Stimulated activated CD4-positive, alpha-beta T cell treated with anti-CD3 and anti-CD28 coated beads, TNF-alpha, amount 100 ng/mL, for 4 hours (primary cell): ENCODE data around the gene IGSF1.

ENCODE experiments used
- DNase-seq, 3 experiments: peaks; one replicate each; pipeline ENCODE4 v3.0.0-alpha.2; 2020; ENCODE audit warnings: low read depth in 3 of 3

Gene IGSF1, protein sequence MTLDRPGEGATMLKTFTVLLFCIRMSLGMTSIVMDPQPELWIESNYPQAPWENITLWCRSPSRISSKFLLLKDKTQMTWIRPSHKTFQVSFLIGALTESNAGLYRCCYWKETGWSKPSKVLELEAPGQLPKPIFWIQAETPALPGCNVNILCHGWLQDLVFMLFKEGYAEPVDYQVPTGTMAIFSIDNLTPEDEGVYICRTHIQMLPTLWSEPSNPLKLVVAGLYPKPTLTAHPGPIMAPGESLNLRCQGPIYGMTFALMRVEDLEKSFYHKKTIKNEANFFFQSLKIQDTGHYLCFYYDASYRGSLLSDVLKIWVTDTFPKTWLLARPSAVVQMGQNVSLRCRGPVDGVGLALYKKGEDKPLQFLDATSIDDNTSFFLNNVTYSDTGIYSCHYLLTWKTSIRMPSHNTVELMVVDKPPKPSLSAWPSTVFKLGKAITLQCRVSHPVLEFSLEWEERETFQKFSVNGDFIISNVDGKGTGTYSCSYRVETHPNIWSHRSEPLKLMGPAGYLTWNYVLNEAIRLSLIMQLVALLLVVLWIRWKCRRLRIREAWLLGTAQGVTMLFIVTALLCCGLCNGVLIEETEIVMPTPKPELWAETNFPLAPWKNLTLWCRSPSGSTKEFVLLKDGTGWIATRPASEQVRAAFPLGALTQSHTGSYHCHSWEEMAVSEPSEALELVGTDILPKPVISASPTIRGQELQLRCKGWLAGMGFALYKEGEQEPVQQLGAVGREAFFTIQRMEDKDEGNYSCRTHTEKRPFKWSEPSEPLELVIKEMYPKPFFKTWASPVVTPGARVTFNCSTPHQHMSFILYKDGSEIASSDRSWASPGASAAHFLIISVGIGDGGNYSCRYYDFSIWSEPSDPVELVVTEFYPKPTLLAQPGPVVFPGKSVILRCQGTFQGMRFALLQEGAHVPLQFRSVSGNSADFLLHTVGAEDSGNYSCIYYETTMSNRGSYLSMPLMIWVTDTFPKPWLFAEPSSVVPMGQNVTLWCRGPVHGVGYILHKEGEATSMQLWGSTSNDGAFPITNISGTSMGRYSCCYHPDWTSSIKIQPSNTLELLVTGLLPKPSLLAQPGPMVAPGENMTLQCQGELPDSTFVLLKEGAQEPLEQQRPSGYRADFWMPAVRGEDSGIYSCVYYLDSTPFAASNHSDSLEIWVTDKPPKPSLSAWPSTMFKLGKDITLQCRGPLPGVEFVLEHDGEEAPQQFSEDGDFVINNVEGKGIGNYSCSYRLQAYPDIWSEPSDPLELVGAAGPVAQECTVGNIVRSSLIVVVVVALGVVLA (N-terminal part only)

DNA sequence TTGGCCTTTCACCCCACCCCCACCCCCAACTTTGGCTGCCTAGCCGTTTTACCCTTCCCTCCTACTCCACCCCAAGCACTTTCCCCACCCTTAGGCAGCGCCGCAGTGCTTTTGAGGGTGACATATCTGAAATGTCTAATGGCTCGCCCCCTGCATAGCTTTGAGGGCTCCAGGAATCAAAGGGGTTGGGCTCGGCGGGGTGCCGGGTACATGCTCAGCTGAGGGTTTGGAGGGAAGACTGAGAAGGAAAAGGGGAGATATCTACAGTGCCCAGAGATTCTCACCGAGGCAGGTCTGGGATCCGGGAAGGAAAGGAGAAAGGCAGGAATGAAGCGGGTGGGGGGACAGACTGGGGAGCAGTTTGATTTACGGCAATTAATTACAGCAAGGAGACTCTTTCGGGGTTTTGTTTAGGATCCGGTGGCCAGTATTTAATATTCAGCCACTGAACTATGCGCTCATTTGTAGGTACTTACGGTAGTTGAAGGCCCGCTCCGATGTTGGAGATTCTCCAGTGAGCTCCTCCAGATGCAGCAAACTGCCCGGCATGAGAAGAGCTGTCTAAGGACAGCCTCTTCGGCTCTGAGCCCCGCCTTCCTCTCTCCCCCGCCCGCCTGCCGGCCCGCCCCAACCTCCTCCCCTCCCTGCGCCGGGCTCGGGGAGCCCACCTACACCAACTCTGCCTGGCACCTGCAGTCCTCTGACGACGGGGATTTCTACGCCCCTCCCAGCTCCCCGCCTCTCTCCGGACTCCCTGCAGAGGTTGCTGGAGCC, at the start of gene IGSF1:
IGSF1 (minus strand) TSS at position 569 of the 774 bp plus-strand sequence. CDS start 2,632 bp downstream, outside the sequence.
- no peak for DNase-seq

DNA sequence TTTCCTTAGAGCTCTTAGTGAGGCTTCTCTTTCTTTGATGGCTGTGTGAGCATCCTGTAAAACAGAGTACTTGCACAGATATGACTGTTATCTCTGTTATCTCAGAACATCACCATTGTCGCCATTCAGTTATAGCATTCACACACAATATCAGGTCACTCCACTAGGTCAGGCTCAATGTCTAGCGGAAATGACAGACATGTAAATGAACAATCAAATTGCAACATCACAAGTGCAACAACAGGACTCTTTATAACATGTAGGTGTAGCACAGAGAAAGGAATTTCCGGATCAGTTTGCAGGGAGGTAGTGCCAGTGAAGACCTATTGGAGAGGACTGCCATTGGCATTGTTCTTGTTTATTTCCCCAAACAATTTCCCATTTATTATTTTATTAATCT, 43.2 kb upstream of the IGSF1 start:
- no peak for DNase-seq

DNA sequence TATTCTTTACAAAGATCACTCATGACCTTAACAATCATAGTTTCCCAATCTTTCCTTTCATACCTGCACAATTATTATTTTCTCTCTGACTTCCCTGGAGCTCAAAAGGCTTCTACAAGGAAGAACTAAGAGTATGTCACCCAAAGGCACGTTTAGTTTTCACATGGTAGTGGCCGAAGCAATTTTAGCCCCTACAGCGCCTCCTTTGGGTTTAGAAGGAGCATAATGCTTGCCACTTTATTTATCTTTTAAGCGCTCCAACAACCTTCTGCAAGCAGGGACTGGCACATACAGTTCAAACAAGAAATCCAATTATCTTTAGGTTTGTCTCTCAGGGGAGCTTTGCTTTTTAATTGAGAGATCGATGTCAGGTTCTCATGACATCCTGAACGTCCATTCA, 42.0 kb upstream of the IGSF1 start:
- DNase-seq, result no peak

DNA sequence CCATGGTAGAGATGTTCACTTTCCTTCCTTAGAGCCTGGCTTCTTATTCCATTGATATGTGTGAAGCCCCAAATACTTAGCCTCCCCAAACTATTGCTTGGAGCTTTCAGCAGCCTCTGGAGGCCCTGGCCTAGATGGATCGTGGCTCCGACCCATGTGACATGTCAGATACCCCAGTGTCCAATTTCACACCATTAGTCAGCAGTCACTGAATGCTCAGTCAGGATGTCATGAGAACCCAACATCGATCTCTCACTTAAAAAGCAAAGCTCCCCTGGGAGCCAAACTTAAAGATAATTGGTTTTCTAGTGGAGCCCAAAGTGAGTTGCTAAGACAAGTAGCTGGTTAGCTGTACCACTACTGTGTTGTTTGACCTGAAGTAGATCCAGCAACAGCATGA, 41.6 kb upstream of the IGSF1 start:
- no peak for DNase-seq

DNA sequence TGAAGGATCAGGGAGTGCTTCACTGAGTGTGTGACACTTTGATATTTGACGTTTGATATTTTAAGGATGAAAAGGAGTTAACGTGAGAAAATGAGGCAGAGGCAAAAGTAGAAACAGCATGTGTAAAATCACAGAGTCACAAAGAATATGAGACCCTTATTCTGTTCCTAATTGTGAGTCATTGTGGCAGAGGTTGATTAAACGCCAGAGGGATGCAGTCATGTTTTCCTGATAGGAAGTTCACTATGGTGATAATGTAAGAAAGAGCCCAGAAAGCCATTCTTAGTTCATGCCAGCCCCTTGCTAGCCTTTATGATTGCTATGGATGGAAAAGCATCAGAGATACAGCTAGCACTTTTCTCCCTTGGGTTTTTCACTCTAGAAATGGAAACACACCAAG, 33.5 kb upstream of the IGSF1 start:
- DNase-seq, result no peak

DNA sequence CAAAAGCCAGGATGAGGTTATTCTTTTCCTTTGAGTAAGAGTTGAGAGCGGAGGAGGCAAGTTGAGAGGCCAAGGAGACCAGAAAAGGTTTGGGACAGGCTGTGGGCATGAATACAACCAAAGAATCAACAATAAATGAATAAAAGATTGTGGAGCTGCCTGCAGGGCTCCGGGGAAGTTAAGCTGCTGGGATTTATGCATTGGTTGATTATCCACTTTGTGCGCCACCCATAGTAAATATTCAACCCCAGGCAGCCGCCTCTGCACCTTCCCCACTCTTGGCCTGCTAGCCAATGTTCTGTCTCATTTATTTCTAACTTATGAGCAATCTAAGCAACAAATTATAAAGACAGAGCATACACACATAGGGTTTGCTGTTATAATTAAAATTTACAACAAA, 28.2 kb upstream of the IGSF1 start:
- no peak for DNase-seq

DNA sequence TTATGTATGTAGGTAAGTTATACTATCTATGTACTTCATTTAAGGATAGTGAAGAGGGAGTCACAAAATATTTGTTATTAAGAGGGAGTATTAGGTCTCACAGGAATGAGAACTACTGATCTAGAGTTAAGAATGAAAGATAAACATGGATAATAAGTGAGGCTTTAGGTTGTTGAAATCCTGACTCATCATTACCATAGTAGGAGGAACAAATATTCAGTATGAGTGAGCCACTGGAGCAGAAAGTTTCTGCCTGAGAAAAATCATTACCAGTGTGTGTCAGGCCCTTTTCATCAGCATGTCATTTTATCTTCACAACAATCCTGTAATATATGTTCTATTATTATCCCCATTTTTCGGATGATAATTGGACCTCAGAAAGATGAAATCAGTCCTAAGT, 27.2 kb upstream of the IGSF1 start:
- no peak for DNase-seq

DNA sequence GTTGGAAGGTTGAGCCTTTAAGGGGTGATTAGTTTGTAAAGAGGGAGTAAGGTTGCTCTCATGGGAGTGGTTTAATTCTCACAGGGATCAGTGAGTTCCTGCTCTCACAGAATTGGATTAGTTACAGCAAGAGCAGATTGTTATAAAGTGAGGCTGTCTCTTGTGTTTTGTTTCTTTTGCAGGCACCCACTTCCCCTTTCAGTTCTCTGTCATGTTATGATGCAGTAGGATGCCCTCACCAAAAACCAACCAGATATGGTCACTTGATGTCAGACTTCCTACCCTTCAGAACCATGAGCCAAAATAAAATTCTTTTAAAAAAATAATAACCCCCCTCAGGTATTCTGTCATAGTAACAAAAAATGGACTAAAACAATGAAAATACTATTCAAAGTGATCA, 19.9 kb upstream of the IGSF1 start:
- DNase-seq, result no peak

DNA sequence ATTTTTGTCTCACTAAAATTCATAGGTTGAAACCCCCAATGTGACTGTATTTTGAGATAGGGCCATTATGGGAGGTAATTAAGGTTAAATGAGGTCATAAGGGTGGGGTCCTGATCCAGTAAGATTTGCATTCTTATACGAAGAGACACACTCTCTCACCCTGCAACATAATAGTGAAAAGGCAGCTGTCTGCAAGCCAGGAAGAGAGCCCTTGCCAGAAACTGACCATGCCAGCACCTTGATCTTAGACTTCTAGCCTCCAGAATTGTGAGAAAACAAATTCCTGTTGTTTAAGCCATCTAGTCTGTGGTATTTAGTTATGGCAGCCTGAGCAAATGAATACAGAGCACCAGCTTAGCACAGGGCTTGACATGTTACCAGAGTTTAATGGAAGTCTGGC, 17.5 kb upstream of the IGSF1 start:
- DNase-seq, result no peak

DNA sequence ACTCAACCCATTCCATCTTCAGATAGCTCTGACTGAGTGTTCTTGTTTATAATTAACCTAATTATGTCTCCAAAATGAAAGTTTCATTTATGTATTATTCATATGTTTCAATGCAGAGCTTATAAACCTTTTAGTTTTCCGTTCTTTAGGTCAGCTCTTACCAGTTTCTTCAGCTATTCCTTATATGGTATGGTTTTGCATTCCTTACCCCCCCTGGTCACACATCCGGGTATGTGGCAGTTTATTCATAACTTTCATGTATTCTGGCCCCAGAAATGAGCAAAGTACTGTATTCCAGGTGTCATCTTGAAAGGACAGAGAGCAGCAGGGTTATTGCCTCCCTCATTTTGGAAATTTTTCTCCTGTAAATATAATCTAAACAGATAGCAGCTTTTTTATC, 16.8 kb upstream of the IGSF1 start:
- DNase-seq, result no peak

DNA sequence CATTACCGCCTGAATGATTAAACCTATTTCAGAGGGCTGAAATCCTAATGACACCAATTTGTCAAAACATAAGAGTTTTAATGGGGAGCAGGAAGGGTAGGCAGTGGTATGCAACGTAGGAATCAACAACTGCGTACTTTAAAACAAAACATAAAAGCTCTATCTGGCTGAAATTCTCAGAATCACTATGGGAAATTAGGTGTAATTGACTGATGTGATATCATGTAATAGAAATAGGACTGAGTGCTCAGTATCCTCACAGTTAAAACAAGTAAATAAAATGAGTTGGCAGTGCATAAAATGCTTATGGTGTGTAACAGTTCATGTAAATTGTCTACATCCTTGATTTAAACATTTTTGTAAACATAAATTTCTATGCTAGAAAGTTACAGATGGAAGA, 13.6 kb upstream of the IGSF1 start:
- DNase-seq, result no peak

DNA sequence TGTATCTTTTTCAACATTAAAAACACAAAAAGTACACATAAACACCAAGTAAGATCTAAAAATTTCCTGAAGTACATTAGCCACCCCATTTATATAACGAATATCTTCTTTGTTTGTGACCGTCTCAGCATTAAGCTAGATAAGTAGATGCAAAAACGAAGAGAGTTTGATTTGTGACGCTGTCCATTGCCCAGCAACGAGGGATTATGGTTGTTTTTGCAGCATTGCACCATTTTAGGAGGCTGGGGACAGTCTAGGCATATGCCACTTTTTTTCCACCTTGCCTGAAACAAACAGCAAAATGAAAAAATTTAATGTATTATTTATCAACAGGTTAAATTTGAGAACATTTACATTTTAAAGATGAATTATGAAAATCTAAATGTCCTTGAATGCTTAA, 12.0 kb upstream of the IGSF1 start:
- no peak for DNase-seq

DNA sequence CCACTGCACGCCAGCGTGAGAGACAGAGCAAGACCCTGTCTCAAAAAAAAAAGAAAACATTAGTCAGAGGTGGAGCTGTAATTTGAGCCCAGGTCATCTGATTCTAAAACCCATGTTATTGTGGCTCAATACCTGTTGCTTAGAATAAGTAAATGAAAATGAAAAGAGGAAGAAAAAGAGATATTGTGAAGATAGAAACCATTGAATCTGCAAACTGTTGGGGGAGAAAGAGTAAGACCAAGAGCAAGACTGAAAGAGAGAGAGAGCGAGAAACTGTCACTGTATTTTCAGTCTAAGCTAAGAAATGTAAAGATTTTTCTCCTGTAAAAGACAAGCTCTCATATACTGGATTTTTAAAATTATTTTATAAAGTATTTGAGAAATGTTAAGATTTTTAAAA, 9.7 kb upstream of the IGSF1 start:
- DNase-seq, result no peak

DNA sequence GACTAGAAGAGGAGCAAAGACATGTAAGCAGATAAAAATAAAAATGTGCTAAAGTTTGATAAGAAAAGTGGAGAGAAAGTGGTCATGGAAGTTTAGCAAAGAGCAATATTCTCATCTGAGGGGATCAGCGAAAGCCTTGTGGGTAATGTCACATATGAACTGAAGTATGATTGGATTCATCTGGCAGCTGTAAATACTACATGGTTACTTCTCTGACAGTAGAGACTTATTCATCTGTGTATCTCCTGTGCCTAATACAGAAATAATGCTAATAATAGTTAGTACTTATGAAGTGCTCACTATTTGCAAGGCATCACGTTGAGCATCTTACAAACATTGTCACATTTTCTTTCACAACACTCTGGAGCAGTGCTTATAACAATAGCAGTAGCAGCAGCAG, 8.9 kb upstream of the IGSF1 start:
- no peak for DNase-seq

DNA sequence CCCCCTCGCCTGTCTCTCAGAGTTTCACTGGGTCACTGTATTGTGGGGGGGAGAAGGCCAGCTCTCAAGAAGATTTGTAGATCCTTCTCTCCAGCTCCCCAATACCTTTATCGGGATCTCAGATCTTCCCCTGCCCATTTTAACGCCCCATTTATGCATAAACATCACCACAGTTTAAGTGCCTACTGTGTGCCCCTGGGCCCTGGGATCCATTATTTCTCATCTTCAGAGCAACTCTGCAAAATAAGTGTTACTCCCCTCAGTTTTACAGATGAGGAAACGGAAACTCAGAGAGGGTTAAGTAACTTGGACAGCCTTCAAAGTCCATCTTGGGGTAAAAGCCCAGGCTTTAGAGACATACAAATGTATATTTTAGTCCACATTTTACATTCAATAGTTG, 421 bp upstream of the IGSF1 start:
- no peak for DNase-seq

DNA sequence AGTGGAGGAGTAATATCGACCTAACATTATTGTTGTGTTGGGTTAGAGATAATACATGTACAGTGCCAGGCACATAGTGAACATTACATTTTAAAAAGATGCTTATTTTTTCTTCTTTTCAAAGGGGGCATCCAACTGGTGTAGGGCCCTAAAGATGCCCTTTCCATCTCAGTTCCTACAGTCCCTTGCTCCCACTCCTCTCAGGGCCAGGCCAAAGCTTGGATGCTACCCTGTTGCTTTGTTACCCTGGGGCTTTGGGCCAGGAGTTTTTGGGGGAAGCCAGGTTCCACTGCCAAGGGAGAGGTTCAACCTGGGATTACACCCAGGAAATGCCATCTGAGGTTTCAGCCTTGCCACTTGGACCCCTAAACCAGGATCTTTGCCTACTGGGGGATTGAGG, 918 bp downstream of the IGSF1 start:
- DNase-seq, result no peak

DNA sequence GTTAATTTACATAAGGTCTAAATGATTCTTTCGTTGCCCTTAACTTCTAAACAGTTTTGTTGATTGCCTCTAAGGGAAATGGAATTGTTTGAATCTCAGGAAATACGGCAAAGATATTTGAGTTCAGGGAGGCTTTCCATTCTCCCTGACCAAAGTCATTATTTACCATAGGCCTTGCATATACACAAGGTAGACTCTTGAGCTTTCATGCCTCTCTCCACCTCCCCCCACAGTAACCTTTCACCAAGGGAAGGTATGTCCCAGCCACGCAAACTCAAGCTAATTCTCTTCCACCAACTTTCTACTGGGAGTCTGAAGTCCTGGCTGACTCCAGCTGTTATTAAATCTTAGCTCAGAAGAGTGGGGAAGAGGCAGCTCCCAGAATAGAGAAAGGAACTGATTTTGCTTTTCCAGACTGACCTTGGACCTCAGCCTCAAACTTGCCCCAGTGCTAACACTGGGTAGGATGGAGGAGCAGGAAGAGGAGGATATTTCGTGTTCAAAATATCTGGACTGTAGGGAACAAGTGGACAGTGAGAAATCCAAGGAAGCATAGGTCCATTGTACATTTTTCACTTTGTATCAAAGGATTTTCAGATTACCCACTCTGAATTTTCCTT, 1.4 kb downstream of the IGSF1 start:
- DNase-seq, result no peak

DNA sequence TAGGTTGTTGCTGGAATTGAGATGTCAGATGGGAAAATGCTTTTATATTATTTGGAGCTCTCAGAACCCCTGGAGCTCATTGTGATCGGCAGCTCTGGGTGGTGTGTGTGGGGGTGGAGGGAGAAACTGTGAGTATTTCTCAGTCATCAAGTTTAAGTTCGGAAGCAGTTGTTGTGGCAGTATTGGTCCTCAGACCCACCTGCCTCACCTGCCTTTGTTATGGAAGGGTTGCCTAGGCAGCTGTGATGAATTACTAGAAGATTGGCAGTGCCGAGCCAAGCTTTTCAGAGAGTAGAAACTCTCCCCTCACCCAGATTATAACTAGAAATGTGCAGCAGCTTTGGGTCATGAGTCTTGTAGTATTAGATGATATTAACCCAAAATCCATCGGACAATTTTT, 9.5 kb downstream of the IGSF1 start:
- no peak for DNase-seq

DNA sequence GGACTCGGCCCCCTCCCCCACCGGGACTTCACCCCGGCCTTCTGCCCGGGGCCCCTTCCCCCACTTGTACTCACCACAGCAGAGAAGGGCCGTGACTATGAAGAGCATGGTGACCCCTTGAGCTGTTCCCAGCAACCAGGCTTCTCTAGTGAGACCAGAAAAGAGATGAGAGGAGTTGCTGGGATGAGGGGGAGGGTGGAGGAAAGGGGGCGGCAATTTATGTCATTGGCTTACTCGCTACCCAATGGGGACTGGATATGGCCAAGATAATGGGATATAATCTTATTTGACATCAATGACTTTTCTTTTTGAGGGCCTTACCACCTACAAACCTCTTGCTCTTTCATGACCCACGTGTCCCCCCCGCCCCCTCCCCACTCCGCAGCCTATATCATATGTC, 9.9 kb downstream of the IGSF1 start:
- DNase-seq, result no peak

DNA sequence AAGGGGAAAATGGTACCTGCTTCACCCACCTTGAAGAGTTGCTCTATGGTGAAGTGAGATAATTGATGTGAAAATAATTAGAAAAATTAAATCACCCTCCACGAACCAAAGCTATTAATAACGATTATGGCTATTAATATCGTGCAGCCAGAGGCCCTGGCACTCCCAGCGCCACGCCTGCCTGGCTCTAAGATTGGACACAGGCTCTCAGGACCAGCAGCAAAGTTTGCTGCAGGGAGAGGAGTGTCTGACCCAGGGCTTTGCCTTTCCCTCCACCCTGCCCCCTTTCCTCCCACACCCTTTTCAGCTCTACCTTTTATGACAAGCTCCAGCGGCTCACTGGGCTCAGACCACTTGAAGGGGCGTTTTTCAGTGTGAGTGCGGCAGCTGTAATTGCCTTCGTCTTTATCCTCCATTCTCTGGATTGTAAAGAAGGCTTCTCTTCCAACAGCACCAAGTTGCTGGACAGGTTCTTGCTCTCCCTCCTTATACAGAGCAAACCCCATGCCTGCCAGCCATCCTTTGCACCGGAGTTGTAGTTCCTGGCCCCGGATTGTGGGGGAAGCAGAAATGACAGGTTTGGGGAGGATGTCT, 11.5 kb downstream of the IGSF1 start:
- DNase-seq, result no peak

DNA sequence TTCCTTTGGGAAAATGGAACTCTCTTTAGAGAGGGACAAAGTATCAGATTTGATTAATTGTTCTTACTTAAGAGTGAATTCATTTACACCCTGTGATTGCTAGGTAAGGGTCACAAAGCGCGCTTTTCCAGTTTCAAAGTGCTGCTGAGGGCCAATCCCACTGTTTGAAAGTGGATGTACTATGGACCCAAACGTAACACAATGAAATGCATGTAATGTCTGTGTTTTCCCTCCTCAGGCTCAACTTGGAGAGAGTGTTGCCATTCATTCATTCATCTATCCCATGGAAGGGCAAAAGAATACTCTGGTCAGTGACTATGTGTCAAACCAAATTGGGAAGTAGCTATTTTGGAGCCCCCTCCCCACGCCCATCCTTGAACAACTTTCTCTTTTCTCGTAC, 16.1 kb downstream of the IGSF1 start:
- no peak for DNase-seq
